Fibroblast of lung (primary cell): Measurements from ENCODE around the gene EFNA5. TPM values are rescaled to one million over a fixed set of nuclear protein-coding genes. Genes with fewer than 3 reads are reported as not detected.

ENCODE experiments used
- DNase-seq, 2 donors: peaks; one replicate each; pipeline versions ENCODE4 v3.0.0 to v3.0.0-alpha.2; 2010; ENCODE audit warnings: low read depth in 2 of 2
- H2AFZ ChIP-seq: 2 replicates; pipeline ENCODE4 v1.5.1; 2012; ENCODE audit warnings: low read length, control low read depth, inconsistent platforms
- H3K27ac ChIP-seq: 2 replicates; pipeline ENCODE4 v1.5.1; 2011; ENCODE audit warnings: low read length, control low read depth; ENCODE audit not compliant: insufficient read depth
- H3K27me3 ChIP-seq: 2 replicates; pipeline ENCODE4 v1.5.1; 2011; ENCODE audit warnings: mild to moderate bottlenecking, low read length; ENCODE audit not compliant: control insufficient read depth, insufficient read depth
- H3K36me3 ChIP-seq: 2 replicates; pipeline ENCODE4 v1.5.1; 2011; ENCODE audit warnings: low read length; ENCODE audit not compliant: control insufficient read depth, insufficient read depth
- H3K4me1 ChIP-seq: 2 replicates; pipeline ENCODE4 v1.5.1; 2011; ENCODE audit warnings: low read length; ENCODE audit not compliant: control insufficient read depth, insufficient read depth; ENCODE audit errors: extremely low read depth
- H3K4me2 ChIP-seq: 2 replicates; pipeline ENCODE4 v1.5.1; 2011; ENCODE audit warnings: low read length, control low read depth; ENCODE audit not compliant: insufficient read depth; ENCODE audit errors: extremely low read depth
- H3K4me3 ChIP-seq, 4 experiments: fragments of 200-600 bp in 1 of 4; sonication (generic) in 1 of 4; replicated peaks in 1 of 4; 2 replicates each; pipeline ENCODE4 v1.5.1; 2011 to 2016; ENCODE audit warnings: low read length in 4 of 4, low read depth in 3 of 4, mild to moderate bottlenecking in 3 of 4, control low read depth in 2 of 4, inconsistent platforms in 1 of 4, mixed read lengths in 1 of 4; ENCODE audit not compliant: insufficient read depth in 1 of 4; ENCODE audit errors: control extremely low read depth in 1 of 4
- H3K79me2 ChIP-seq: 2 replicates; pipeline ENCODE4 v1.5.1; 2012; ENCODE audit warnings: mild to moderate bottlenecking, low read length, inconsistent platforms; ENCODE audit not compliant: control insufficient read depth, insufficient read depth
- H3K9ac ChIP-seq: 2 replicates; pipeline ENCODE4 v1.5.1; 2011; ENCODE audit warnings: mild to moderate bottlenecking, low read length, control low read depth; ENCODE audit not compliant: insufficient read depth
- H3K9me3 ChIP-seq: 2 replicates; pipeline ENCODE4 v1.5.1; 2012; ENCODE audit warnings: low read depth, low read length; ENCODE audit not compliant: control insufficient read depth, insufficient read depth
- H4K20me1 ChIP-seq: 2 replicates; pipeline ENCODE4 v1.5.1; 2011; ENCODE audit warnings: low read length; ENCODE audit not compliant: control insufficient read depth, insufficient read depth; ENCODE audit errors: extremely low read depth
- EZH2 ChIP-seq: IDR thresholded peaks from 2 replicates; pipeline ENCODE4 v1.5.1; 2012; ENCODE audit warnings: low read length, control low read depth, mild to moderate bottlenecking; ENCODE audit errors: missing control alignments
- polyA plus RNA-seq, 2 donors: library from polyadenylated mRNA; depleted of rRNA in 1 of 2; stranded (reverse) in 1 of 2; unstranded in 1 of 2; fragments of >200 nt; gene quantifications; 2 replicates each; pipeline ENCODE4 v1.2.1, GENCODE V29; 2011 to 2012; ENCODE audit warnings: missing spikeins in 1 of 2
- total RNA-seq: library from RNA; depleted of rRNA; stranded (reverse); fragments of >200 nt; gene quantifications from 2 replicates; pipeline ENCODE4 v1.2.1, GENCODE V29; 2014
- TF ChIP-seq, protein P1 (sequence below), 2 donors: IDR thresholded peaks in 1 of 2; conservative IDR thresholded peaks in 1 of 2; 1 replicate in 1 of 2; 2 replicates in 1 of 2; pipeline ENCODE4 v1.5.1; 2011 to 2012; ENCODE audit warnings: low read length in 2 of 2, control low read depth in 1 of 2, inconsistent platforms in 1 of 2, low read depth in 1 of 2, mild to moderate bottlenecking in 1 of 2

Gene EFNA5
- total and polyA plus RNA-seq, 2 donors (not counting 1 experiment from before 2014, with no cell fraction given), result 3.5 to 3.7 TPM

DNA sequence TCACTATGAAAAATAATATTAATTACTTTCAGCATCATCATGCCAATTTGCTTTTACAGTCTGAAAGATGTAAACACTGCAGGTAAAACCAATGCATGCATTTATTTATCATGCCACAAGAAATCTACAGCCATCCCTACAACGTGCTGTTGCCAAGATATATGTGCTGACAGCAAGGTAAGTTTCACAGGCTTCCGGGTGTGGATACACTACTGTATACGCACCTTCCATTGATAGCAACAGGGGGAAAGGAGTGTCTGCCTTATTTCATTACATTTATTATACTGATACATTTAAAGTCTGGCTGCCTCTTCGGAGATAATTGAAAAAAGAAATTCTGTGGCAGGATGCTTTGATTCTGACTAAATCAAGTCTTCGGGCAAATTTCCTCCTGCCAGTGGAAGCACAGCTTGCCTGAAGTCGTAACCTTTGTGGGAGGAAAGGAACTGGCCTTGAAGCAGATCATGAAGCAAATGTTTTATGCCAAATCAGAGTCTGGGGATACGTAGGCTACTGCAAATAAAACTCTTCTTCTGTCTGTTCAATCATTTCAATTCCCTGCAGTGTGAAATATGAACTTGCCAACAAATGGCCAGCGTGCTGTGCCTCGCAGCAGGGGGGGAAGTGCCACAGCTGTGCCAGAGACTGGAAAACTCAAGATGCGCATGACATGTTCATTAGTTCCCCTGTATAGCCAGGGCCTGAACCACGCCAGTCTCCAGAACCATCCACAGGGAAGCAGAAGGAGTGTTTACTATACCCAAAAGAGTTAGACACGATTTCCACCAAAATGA lies 268.1 kb downstream of the EFNA5 start:
- TF ChIP-seq, protein P1, sequence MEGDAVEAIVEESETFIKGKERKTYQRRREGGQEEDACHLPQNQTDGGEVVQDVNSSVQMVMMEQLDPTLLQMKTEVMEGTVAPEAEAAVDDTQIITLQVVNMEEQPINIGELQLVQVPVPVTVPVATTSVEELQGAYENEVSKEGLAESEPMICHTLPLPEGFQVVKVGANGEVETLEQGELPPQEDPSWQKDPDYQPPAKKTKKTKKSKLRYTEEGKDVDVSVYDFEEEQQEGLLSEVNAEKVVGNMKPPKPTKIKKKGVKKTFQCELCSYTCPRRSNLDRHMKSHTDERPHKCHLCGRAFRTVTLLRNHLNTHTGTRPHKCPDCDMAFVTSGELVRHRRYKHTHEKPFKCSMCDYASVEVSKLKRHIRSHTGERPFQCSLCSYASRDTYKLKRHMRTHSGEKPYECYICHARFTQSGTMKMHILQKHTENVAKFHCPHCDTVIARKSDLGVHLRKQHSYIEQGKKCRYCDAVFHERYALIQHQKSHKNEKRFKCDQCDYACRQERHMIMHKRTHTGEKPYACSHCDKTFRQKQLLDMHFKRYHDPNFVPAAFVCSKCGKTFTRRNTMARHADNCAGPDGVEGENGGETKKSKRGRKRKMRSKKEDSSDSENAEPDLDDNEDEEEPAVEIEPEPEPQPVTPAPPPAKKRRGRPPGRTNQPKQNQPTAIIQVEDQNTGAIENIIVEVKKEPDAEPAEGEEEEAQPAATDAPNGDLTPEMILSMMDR (conservative IDR thresholded peaks at IDR 0.05 in 1 of 2, IDR thresholded peaks at IDR 0.05 in 1 of 2; ENCODE audit: low read depth in 1 of 2, low read length in 2 of 2), result no peak
- TF ChIP-seq EZH2, result no peak
- Histone ChIP-seq H3K4me2 (no peak overlapping the region), H3K9me3 (no peaks in the 10 kb centered on the region), H3K27ac (no peak overlapping the region), H3K9ac (no peak overlapping the region), H4K20me1 (no peaks in the 10 kb centered on the region), H2AFZ (no peak overlapping the region), H3K4me3 (no peak overlapping the region), H3K27me3 (no peaks in the 10 kb centered on the region), H3K4me1 (no peaks in the 10 kb centered on the region), H3K36me3 (no peaks in the 10 kb centered on the region), H3K79me2 (no peaks in the 10 kb centered on the region)
- no peak for DNase-seq

DNA sequence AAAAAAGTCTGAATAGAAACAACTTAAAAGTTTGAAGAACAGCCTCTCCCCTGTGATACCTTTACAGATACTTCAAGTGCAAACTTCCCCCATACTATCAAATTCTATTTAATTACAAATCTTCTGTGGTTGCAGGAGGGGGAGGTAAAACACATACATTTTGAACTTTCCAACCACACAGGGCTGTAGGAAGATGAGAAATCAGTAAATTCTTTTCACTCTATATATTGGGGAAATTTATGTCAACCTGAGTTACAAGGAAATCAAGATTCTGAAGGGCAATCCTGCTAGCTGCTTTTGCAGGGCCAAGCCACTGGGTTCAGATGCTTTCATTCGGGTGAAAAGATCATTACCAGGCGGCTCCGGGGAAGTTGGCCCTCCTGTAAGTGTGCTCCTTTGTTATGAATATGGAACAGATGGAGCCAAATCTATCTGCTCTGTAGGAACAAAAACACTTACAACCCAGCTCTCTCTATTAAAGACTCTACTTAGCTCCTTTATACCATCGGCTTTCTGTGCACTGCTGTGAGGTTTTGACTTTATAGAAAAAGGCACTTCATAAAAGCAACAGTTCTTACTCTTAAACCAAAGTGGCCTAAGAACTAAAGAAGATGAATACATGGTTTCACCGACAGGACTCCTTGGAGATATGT lies 269.1 kb downstream of the EFNA5 start:
- Histone ChIP-seq H4K20me1 (no peaks in the 10 kb centered on the region), H3K79me2 (no peaks in the 10 kb centered on the region), H3K36me3 (no peaks in the 10 kb centered on the region), H3K4me3 (no peak overlapping the region), H3K9me3 (no peaks in the 10 kb centered on the region), H3K27me3 (no peaks in the 10 kb centered on the region), H3K4me1 (no peaks in the 10 kb centered on the region), H3K27ac (no peak overlapping the region), H3K4me2 (no peak overlapping the region), H3K9ac (no peak overlapping the region), H2AFZ (no peak overlapping the region)
- TF ChIP-seq, protein P1 (conservative IDR thresholded peaks at IDR 0.05 in 1 of 2, IDR thresholded peaks at IDR 0.05 in 1 of 2; ENCODE audit: low read depth in 1 of 2, low read length in 2 of 2), result no peak
- TF ChIP-seq EZH2, result no peak
- DNase-seq, result no peak

DNA sequence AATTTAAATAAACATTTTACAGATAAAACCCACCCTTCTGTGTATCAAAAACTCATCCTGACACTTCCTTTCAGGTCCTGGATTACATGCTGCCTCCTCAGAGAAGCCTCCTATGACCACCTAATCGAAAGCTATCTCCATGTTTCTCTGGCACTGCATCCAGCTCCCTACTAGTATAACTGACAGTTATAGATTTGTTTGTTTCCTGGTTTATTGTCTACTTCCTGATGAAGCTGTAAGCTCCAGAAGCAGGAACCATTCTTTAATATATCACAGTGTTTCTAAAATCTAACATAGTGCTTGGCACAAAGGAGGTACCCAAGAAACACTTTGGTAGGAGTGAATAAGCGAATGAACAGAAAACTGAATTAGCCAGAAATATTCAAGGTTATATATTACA lies 270.4 kb downstream of the EFNA5 start:
- TF ChIP-seq EZH2, result no peak
- TF ChIP-seq, protein P1 (conservative IDR thresholded peaks at IDR 0.05 in 1 of 2, IDR thresholded peaks at IDR 0.05 in 1 of 2; ENCODE audit: low read depth in 1 of 2, low read length in 2 of 2), result no peak
- H3K9ac ChIP-seq, result no peak overlapping the region
- H3K4me1 ChIP-seq, result no peaks in the 10 kb centered on the region
- H3K27ac ChIP-seq, result no peak overlapping the region
- no peak overlapping the region for H3K4me3 ChIP-seq
- DNase-seq, result no peak
- H3K4me2 ChIP-seq, result no peak overlapping the region
- no peak overlapping the region for H2AFZ ChIP-seq
- H3K36me3 ChIP-seq, result no peaks in the 10 kb centered on the region
- no peaks in the 10 kb centered on the region for H3K27me3 ChIP-seq
- no peaks in the 10 kb centered on the region for H4K20me1 ChIP-seq
- H3K79me2 ChIP-seq, result no peaks in the 10 kb centered on the region
- H3K9me3 ChIP-seq, result no peaks in the 10 kb centered on the region
